T-helper 2 cell (primary cell): Measurements from ENCODE around the gene FRMD4B.

Source experiments
- DNase-seq, 5 experiments: peaks; one replicate each; pipeline versions ENCODE4 v3.0.0 to v3.0.0-alpha.2; 2012 to 2022
- total RNA-seq, 2 donors: gene quantifications; one replicate each; lab custom pipeline; 2026; lab: John Stamatoyannopoulos, UW

Gene FRMD4B
- total RNA-seq, result 71.7 to 79.8 reads per million in 2 donors

DNA sequence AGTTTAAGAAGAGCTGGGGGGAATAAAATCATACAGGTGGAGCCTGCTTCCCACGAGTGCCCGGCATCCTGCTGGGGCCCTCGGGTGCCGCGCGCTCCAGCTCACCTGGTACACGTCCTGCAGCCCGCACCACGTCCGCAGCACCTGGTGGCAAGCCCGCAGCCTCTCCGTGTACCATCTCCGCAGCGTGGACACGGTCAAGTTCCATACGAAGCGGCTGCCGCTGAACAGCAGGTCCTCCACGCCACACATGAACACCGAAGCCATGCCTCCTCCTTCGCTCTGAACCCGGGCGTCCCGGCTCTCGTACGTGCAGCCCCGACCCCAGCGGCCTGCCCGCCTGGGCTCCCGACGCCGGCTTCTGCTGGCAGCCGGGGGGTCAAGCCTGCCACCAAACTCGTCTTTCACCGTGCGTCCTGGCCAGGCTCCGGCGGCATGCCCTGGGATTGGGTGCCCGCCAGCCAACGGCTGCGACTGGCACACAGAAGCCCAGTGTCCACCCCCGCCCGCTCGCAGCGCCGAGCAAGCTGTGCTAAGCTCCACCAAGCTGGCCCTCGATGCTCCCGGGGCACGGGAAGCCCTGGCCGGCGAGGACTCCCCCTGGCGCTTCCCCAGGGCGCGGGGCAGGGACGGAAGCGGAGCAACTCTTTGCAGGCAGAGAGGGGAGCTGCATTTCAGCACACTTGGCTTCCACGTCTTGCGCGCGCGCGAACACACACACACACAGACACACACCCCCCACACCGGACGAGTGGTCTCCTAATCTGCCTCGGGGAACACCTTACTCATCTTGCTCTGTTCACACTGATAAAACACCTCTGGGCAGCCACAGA lies at the start of gene FRMD4B:
FRMD4B (minus strand) TSS at position 366 of the 833 bp plus-strand sequence; CDS start at position 267, 99 bp downstream.
- peak in 2 of 5 experiments; percentile 4 to 55 for DNase-seq

DNA sequence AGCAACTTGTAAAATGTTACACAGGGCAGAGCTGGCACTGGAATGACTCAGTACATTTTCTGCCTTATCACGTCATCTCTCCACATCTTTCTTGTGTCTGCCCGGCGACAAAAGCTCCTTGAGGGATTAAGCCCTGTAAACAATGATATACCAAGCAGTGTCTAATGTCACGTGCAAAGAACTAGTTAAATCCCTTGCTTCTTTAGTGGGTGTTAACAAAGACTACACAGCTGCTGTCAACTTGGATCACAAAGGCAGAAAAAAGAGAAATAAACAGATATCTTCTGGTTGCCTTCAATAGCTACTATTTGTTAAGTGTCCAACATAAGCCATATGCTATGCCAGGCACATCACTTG lies 48.1 kb upstream of the FRMD4B start:
- peak in 1 of 5 experiments; percentile 78 for DNase-seq

DNA sequence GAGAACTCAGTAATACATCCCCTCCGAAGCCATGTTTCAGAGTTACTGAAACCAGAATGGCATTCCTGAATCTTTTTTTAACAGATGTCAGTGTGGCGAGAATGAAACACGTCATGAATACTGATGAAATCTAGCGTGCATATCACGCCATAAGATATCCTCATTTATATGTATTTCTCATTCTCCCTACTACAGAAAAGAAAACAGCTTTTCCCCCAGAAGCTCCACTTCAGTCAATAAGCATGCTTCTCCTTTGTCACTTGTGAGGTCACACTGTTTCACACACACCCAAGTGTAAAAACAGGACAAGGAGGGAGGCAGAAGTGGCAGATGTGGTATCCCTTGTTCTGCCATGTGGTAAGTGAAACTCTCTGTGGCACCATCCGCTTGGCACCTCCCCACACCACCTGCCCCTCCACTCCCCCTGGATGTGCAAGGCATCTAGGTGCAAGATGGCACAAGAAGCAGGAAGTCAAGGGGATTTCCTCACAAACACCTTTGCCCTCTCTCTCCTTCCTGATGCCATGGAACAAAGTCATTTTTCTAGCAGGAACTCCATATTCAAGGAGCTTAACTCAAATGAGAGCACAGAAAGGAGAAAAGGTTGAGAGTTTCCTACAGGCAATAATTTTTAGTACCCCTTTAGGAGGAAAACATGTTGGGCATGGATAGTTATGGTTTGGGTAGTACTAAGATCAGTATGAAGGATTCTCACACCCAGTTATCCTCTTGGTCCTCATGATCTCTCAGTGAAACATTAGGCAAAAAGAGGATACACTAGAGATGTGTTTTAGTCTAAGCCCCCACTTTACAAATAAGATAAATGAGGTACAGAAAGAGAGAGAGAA lies 47.5 kb upstream of the FRMD4B start:
- DNase-seq, result peak in 1 of 5 experiments; percentile 82

DNA sequence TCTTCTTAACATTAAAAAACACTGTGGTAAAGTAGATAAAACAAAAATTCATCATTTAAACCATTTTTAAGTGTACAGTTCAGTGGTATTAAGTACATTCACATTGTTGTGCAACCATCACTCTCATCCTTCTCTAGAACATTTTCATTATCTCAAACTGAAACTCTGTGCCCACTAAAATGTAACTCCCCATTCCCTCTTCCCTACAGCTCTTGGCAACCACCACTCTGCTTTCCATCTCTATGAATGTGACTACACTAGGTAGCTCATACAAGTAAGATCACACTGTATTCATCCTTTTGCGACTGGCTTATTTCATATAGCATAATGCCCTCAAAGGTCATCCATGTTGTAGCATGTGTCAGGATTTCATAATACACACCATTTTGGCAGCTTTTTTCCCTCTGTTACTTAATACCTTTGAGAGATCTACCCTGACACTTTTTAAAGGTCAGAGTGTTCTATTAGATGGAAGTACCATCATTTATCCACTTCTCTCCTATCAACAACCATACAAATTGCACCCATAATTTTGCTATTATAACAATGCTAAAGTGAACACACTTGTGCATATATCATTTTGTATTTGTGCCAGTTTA lies 42.9 kb upstream of the FRMD4B start:
- no peak for DNase-seq

DNA sequence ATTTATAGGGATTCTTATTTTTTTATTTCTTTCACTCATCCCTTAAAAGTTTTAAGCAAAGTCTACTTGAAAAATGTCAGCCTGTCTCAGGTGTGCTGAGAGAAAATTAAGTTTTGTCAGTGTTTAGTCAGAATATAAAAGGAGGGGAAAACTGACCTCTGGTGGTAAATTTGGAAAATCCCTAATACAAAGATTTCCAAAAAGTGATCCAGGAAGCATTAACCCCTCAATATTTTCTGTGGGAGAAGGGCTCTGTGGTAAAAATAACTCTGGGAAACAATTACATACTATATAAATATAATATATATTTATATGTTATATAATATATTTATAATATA lies 41.0 kb upstream of the FRMD4B start:
- no peak for DNase-seq

DNA sequence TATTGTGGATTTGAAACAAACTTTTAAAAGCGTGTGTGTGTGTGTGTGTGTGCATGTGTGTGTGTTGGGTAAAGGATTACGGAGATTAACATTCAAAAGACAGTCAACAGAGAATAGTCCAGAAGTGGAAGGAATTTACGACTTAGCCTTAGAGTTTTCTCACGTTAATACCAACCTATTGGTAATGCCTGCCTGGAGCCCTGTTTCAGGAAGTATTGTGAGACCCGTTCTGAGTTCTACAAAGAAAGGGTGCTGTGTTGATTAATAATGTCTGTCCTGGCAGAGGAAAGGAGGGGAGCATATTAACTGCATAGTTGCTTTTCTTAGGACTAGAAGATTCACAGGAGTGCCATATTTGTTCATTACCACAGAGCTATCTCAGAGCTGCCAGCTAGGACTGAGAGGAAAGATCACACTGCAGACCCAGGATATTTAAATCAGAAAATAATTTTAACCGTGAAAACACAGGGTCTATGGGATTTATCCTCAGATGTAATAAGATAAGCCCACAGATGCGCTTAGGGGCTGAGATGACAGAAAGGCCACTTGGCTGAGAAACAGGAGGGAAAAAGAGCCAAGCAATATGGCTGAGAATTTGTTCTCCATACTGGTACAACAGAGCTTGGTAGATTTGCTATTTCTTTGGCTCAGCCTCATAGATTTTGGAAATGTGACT lies 40.5 kb upstream of the FRMD4B start:
- DNase-seq, result no peak

DNA sequence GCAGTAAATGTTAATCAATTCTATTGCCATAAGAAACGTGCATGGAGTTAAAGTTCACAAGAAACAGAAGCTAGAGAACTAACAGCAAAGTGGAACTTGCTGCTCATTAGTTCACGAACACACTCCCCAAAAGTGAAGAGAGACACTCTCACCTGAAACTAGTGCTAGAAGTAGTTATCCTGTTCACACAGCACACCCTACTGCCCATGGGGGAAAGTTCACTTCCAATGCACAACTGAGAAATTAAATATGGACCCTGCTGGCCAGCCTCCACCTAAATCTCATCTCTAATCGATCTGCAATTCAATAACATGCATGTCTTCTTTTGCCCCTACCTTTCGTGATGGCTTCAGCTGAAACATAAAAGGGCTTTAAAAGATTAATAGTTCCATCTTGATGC lies 39.4 kb upstream of the FRMD4B start:
- peak in 1 of 5 experiments; percentile 57 for DNase-seq

DNA sequence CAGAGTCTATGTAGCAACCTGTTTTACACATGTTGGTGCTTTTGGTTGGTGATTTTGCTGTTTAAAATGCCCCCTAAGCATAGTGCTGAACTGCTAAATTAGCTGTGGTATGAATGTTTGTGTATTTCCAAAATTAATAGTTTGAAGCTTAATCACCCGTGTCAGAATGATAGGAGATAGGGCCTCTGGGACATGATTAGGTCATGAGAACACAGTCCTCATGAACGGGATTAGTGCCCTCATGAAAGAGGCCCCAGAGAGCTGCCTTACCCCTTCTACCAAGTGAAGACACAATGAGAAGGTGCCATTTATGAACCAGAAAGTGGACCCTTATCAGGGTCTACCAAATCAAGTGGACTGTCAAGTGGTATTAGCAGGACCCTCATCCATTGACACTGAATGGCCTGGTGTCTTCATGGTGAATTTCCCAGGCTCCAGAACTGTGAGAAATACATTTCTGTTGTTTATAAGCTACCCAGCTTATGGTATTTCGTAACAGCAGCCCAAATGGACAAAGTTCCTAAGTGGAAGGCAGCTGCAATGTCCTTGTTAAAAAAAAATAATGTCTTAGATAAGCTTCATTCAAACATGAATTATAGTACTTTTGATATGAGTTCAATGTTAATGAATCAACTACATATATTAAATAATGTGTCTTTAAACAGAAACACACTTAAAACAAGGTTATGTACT lies 37.7 kb upstream of the FRMD4B start:
- no peak for DNase-seq

DNA sequence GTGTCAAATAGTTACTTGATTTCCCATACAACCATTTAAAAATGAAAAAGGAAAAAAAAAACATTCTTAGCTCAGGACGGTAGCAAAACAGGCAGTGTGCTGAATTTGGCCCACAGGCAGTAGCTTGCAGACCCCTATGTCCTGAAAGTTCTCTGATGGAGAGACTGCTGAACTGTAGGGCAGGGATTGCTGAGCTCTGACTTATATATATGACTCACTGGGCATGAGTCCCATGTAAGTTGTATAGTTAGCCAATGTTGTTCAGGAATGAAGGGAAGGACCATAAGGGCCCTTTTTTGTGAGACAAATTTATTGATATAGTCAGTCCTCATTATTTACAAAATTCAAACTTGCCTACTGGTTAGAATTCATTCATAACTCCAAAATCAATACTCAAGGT lies 36.9 kb upstream of the FRMD4B start:
- DNase-seq, result no peak

DNA sequence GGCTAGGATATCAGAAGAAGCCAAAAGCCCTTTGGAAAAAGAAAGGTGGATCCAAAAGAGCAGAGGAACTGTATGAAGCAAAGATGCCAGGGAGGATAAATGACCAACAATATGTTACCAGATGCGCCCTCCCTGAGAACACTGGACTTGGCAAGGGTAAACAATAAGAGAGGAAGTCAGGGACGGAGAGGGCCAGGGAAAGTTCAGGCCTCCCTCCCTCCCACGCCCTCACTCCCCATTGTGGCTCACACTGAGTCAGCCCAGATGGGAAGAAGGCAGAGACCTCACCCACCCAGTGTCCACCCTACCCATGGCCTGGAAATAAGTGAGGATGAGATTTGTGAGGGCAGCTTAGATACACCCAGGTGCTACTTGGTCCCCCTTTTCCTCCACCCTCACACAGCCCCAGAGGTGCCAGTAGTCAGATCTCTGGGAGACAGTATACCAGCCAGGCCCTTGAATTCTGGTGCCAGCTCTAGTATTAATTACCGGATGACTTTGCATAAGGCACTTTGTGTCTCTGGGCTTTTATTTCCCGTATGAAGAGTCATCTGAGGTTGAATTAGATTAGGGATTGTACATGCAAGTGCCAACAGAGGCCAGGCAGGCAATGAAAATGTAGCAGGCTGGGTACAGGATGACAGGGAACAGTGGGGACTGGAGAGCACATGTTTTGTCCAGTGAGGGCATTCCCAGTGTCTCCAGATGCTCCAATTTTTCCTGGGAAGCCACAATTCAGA lies 35.1 kb upstream of the FRMD4B start:
- no peak for DNase-seq

DNA sequence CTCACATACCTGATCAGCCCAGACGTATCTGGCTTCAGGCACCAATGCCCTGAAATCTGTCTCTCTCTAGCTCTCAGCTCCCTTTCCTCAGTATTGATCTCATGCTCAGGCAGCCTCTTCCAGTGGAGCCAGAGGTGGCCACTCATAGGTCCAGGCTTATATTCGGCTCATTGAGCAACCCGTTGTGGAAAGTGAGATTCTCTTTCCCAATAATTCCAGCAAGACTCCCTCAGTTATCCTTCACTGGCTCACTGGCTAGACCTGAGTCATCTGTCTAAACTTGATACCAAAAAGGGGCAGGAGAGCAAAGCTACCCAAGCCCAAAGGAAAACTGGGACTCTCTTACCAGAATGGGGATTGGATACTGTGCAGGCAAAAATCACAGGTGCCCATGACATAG lies 33.4 kb upstream of the FRMD4B start:
- no peak for DNase-seq

DNA sequence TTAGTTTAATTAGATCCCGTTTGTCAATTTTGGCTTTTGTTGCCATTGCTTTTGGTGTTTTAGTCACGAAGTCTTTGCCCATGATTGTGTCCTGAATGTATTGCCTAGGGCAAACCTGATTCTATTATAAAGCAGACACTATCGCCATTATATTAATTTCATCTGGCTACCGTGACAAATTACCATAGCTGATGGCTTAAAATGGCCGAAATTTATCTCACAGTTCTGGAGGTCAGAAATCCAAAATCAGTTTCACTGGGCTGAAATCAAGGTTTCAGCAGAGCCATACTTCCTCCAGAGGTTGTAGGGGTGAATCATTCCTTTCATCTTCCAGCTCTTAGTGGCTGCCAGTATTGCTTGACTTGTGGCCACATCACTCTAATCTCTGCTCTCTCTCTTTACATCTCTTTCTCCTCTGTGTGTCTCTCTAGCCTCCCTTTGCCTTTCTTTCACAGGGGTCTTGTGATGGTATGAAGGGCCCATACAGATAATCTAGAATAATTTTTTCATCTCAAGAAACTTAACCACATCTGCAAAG lies 31.7 kb upstream of the FRMD4B start:
- no peak for DNase-seq

DNA sequence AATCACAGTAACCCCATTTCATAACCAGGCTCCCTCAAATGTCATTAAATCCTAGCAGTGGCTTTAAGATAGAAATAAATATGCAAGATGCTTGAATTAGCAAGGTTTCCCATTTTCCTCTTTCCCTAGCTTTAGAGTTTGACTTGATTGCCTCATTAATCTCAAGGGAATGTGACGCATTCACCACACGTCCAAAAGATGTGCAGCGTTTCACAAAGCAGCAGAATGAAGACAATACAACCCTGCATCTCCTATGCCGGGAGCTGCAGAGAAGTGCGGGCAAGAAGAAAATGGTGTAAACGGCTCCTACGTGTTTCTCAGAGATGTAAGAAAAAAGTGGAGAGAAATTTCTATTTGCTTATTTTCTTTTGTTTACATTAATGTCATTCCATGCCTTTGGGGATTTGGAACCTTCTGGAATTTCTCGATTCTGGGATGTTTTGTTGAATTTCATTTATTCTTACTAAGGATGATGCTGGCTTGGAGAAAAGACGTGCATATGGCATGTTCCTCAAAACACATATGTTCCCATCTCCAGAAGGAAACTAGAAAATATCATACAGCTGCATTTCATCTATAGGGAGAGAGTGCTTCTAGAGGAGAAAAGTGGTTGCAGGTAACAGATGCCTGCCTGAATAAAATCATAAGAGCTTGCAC lies 27.8 kb upstream of the FRMD4B start:
- no peak for DNase-seq

DNA sequence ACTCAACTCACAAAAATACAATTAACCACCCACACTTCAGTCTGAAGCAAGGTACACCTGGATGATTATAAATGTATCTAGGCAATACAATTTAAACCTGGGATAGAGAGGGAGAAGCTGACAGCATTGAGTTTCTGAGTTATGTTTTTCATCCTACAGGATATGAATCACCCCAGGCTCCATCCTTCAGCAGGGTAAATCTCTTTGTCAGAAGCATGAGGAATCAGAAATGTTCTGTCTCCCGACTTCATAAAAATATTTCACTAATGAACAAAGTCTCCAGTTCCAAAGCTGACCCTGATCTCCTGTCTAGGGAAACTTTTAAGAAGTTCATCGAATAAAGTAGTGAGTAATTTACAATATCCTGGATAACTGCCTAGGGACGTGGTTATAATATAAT lies 25.5 kb upstream of the FRMD4B start:
- DNase-seq, result no peak

DNA sequence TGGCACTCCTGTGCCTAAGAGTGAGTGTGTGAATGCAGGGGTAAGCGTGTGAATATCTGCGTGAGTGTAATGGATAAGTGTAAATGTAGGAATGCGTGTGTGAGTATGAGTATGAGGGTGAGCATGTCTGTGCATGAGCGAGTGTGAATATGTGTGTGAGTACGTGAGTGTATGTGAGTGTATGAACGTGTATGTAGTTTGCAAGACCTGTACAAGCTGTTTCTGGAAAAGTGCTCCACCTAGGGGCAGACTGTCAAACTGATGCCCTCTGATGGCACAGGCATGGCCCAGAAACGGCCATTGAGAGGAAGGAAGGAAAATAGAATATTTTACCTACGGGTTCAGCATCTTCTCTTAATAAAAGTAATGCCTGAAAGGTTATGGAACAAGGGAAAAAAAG lies 24.4 kb upstream of the FRMD4B start:
- peak in 4 of 5 experiments; percentile 13 to 81 (median 40) for DNase-seq

DNA sequence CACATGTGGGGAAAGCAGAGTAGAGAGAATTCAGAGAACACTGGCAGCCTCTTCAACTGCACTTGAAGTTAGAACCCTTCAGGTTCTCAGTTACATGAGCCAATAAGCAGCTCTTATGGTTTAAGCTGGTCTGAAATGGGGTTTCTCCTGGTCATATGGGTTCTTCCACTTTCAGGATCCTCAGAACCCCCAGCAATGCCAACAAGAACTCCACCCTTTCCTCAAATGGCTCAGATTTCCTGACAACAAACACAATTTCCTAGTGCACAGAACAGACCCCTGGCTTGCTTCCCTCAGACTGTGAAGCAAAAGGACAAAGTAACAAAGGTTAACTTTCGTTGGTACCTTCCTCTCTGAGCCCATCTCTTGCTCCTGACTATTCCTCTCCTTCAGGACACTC lies 23.9 kb upstream of the FRMD4B start:
- no peak for DNase-seq

DNA sequence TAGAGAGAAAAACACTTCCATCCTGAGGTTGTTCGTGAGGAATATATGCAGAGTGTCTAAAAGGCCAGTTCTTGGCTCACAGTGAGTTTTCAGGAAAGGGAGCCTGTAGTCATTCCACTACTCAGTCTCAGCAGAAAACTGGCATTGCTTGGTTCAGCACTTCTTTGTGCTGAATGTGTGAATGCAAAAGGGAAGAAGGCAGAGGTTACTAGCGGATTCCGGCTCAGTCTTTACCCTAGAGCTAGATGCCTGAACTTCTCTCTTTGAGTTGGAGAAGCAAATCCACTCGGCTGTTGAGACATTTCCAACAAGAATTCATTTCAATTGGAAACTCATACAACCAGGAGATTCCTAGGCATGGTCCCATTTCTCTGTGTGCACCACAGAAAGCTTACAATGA lies 23.1 kb upstream of the FRMD4B start:
- no peak for DNase-seq

DNA sequence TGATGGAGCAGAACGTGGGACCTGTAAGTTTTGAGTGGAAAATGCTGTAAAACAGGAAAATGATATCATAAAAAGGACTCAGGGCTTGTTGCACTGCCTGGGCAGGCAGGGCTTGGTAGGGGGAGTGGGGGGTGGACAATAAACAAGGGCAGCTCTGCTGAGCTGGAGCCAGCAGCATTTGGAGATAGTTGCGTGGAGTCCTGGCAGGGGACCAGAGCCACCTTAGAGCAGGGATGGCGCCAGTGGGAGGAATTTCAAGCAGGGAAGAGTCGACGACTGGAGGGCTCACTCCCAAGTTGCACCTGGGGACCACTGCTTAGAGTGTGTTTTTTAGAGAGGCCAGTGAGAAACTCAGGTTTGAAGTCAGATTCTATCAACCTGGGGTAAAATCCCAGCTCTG lies 22.7 kb upstream of the FRMD4B start:
- DNase-seq, result no peak

DNA sequence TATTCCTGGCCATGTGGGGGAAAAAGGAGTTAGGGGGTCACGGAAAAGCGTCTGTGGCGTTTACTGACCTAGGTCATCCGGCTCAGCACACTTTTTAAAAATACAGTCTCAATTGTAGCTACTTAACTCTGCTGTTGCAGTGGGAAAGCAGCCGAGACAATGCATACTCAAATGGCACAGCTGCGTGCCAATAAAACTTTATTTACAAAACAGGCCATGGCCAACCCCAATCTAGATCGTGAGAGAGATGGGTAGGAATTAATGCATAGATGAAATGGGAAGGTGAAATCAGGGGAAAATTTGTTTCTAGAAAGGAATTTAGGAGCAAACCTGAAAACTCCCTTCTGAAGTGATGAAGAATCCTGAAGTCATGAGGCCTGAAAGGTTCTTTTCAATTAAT lies 22.0 kb upstream of the FRMD4B start:
- DNase-seq, result no peak

DNA sequence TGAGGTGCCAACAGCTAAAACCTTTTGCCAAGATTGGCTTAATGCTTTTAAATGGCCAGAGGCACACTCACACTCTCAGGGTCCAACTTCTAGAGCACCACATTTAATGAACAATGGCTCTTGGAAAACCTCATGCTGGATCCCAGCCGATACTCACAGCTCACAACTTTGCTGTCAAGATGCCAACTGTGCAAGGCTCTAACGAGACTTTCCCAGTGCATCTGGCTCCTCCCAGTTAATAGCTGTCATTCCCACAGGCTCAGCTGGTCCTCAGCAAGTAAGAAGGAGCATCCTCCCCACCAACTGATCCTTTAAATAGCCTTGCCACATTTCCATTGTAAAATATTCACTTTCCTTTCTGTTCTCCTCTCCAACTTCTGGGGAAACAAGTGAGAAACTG lies 20.3 kb upstream of the FRMD4B start:
- no peak for DNase-seq

DNA sequence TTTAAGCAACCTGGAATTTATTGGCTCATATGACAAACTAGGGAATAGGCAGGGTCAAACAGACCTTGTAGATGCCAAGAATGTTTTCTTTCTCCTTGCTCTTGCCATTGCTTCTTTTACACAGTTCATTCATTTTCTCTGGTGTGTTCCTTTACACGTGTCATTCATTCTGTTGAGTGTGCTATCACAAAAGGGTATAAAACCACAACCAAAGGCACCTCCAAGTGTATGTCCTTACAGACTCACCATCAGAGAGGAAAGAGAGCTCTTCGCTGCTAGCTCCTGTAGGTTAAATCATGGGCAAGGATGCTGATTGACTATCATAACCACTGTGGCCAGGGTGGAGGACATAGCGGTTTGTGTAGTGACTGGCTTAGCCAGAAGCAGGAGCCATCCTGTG lies 19.2 kb upstream of the FRMD4B start:
- no peak for DNase-seq
